Calu3 (cell line): ENCODE results near the gene CST8. TPM values are rescaled to one million over a fixed set of nuclear protein-coding genes. Genes with fewer than 3 reads are reported as not detected.

ENCODE experiments used
- BruUV-seq: library from RNA; stranded (reverse); fragments of 400-500 nt; replicated peaks from 2 replicates; lab custom pipeline; 2021; lab: Mats Ljungman, UMichigan
- CTCF ChIA-PET: fragments of 300-600 bp; sonication (Branson Sonifier 250); formaldehyde crosslinking; loops from one replicate; lab custom pipeline; 2022; ENCODE audit warnings: antibody characterized with exemption; lab: Charles Lee
- DNase-seq: peaks from one replicate; pipeline ENCODE4 v3.0.0; 2022
- H3K27ac Mint-ChIP-seq: one replicate; pipeline ENCODE4 v1.8.0; 2022; ENCODE audit warnings: mixed read lengths; ENCODE audit not compliant: unreplicated experiment
- H3K27me3 Mint-ChIP-seq: one replicate; pipeline ENCODE4 v1.8.0; 2022; ENCODE audit warnings: mixed read lengths; ENCODE audit not compliant: unreplicated experiment
- H3K36me3 Mint-ChIP-seq: one replicate; pipeline ENCODE4 v1.8.0; 2022; ENCODE audit warnings: mild to moderate bottlenecking, moderate library complexity, mixed read lengths; ENCODE audit not compliant: insufficient read depth, unreplicated experiment
- H3K4me1 Mint-ChIP-seq: one replicate; pipeline ENCODE4 v1.8.0; 2022; ENCODE audit warnings: mild to moderate bottlenecking, low read depth, mixed read lengths; ENCODE audit not compliant: unreplicated experiment
- H3K4me3 Mint-ChIP-seq: one replicate; pipeline ENCODE4 v1.8.0; 2022; ENCODE audit warnings: mild to moderate bottlenecking, low read depth, moderate library complexity, mixed read lengths; ENCODE audit not compliant: unreplicated experiment
- H3K9me3 Mint-ChIP-seq: one replicate; pipeline ENCODE4 v1.8.0; 2022; ENCODE audit warnings: low read depth, mixed read lengths; ENCODE audit not compliant: unreplicated experiment
- CTCF ChIP-seq: fragments of 200-600 bp; IDR thresholded peaks from one replicate; pipeline ENCODE4 v1.8.0; 2022; ENCODE audit warnings: antibody characterized with exemption; ENCODE audit not compliant: unreplicated experiment
- intact Hi-C: fragments of 100-400 bp; cut with micrococcal nuclease; formaldehyde crosslinking; loops from one replicate; pipeline ENCODE4 v1.10.0; 2022; ENCODE audit not compliant: unreplicated experiment
- total RNA-seq: library from RNA; stranded (reverse); gene quantifications from 2 replicates; pipeline ENCODE4 v1.2.3, GENCODE V29; 2022

CST8 gene
- total RNA-seq, 1 experiment from 2014 or later = not detected

- no peak overlapping the region for H3K4me3 Mint-ChIP-seq
- H3K9me3 Mint-ChIP-seq = no peaks in the 10 kb centered on the region
- H3K36me3 Mint-ChIP-seq = no peaks in the 10 kb centered on the region
- no peaks in the 10 kb centered on the region for H3K4me1 Mint-ChIP-seq
- intact Hi-C loops = no loop called here
- H3K27me3 Mint-ChIP-seq = no peaks in the 10 kb centered on the region
- BruUV-seq = no TSS peak
- no peak for TF ChIP-seq CTCF
- no peak overlapping the region for H3K27ac Mint-ChIP-seq
- DNase-seq = no peak
- CTCF ChIA-PET = no interaction called here
Measured at GRCh38 chr20:23534801-23535593, 44.1 kb downstream of the CST8 start.

GRCh38 chr20:23536328-23536974 is 45.5 kb downstream of the CST8 start:
- Mint-ChIP-seq H3K36me3 (no peaks in the 10 kb centered on the region), H3K4me1 (no peaks in the 10 kb centered on the region), H3K27me3 (no peaks in the 10 kb centered on the region), H3K4me3 (no peak overlapping the region), H3K9me3 (no peaks in the 10 kb centered on the region), H3K27ac (no peak overlapping the region)
- DNase-seq = no peak
- TF ChIP-seq CTCF = no peak
- BruUV-seq = no TSS peak
- CTCF ChIA-PET = no interaction called here
- intact Hi-C loops = no loop called here

- intact Hi-C loops = no loop called here
- BruUV-seq = no TSS peak
- H3K27ac Mint-ChIP-seq = no peak overlapping the region
Measured at GRCh38 chr20:23537030-23537429, 46.1 kb downstream of the CST8 start.

GRCh38 chr20:23540624-23541023 is 49.7 kb downstream of the CST8 start:
- intact Hi-C loops = no loop called here

More at GRCh38 chr20:23537030-23537429, 46.1 kb downstream of the CST8 start:
- H3K9me3 Mint-ChIP-seq = no peaks in the 10 kb centered on the region
- no peak overlapping the region for H3K4me3 Mint-ChIP-seq
- TF ChIP-seq CTCF = no peak
- no peaks in the 10 kb centered on the region for H3K36me3 Mint-ChIP-seq
- no peaks in the 10 kb centered on the region for H3K4me1 Mint-ChIP-seq
- H3K27me3 Mint-ChIP-seq = no peaks in the 10 kb centered on the region
- CTCF ChIA-PET = no interaction called here
- DNase-seq = no peak

More at GRCh38 chr20:23540624-23541023, 49.7 kb downstream of the CST8 start:
- Mint-ChIP-seq H3K4me1 (no peaks in the 10 kb centered on the region), H3K4me3 (no peak overlapping the region), H3K27me3 (no peaks in the 10 kb centered on the region), H3K36me3 (no peaks in the 10 kb centered on the region), H3K27ac (no peak overlapping the region), H3K9me3 (no peaks in the 10 kb centered on the region)
- no TSS peak for BruUV-seq
- peak; percentile 1 for DNase-seq
- CTCF ChIA-PET = no interaction called here
- no peak for TF ChIP-seq CTCF
